ENCODE data around the gene HCFC1R1. TPM values are rescaled to one million over a fixed set of nuclear protein-coding genes. Genes with fewer than 3 reads are reported as not detected.

Gene HCFC1R1
- total and polyA plus RNA-seq, 2 of the 8 experiments (the other 6 are each of a cell fraction or from before 2014, with no cell fraction given): 72.7 to 138 TPM

- no peak for TF ChIP-seq CHD7 (IDR thresholded peaks at IDR 0.05; ENCODE audit: insufficient replicate concordance, low read length)
- TF ChIP-seq RXRA (IDR thresholded peaks at IDR 0.05; ENCODE audit: insufficient read depth, low read depth, low read length): no peak
- TF ChIP-seq SP2 (IDR thresholded peaks at IDR 0.05; ENCODE audit: low read length): no peak
- TF ChIP-seq ZNF274 (IDR thresholded peaks at IDR 0.05; ENCODE audit: borderline replicate concordance, extremely low read depth, low read length): no peak
- TF ChIP-seq BCL11A (IDR thresholded peaks at IDR 0.05; ENCODE audit: low read depth in 2 of 2, low read length in 2 of 2): no peak
- no peak for TF ChIP-seq YY1 (IDR thresholded peaks at IDR 0.05; ENCODE audit: low read depth, low read length)
- TF ChIP-seq CEBPB (IDR thresholded peaks at IDR 0.05; ENCODE audit: low read depth, low read length): no peak
- no peak for TF ChIP-seq FOSL1 (IDR thresholded peaks at IDR 0.05; ENCODE audit: insufficient read depth, low read depth, low read length)
- TF ChIP-seq CBX5 (IDR thresholded peaks at IDR 0.05; ENCODE audit: low read depth, low read length): no peak
- TF ChIP-seq TEAD4 (IDR thresholded peaks at IDR 0.05; ENCODE audit: low read depth, low read length): peak; percentile 70; the same call in 1 of the 2 replicates
- peak; percentile 67 for TF ChIP-seq TAF1 (IDR thresholded peaks at IDR 0.05; ENCODE audit: low read depth, low read length)
- TF ChIP-seq E2F6 (IDR thresholded peaks at IDR 0.05): no peak
Measured at GRCh38 chr16:3022208-3022683, 1.5 kb downstream of the HCFC1R1 start (continued).

Measured in H1 (cell line).